CD4-positive, alpha-beta T cell (primary cell): Measurements from ENCODE around the gene ONECUT3. TPM values are rescaled to one million over a fixed set of nuclear protein-coding genes. Genes with fewer than 3 reads are reported as not detected.

Source experiments
- ATAC-seq: fragments of 200-7000 bp; cut with Tn5 transposase; one replicate; pipeline ENCODE4 v1.10.0; 2022; ENCODE audit warnings: mild to moderate bottlenecking; ENCODE audit not compliant: poor library complexity
- CTCF ChIA-PET: fragments of 350-600 bp; sonication (Branson Sonifier 250); formaldehyde crosslinking; loops from one replicate; lab custom pipeline; 2021; ENCODE audit warnings: antibody characterized with exemption, inconsistent platforms; lab: Charles Lee
- POLR2A ChIA-PET: fragments of 350-600 bp; sonication (Branson Sonifier 250); formaldehyde crosslinking; loops from one replicate; lab custom pipeline; 2021; ENCODE audit warnings: antibody characterized with exemption, inconsistent platforms; lab: Charles Lee
- DNase-seq, 14 experiments: peaks; one replicate each; pipeline ENCODE4 v3.0.0-alpha.2; 2013 to 2020; ENCODE audit warnings: mixed read lengths in 2 of 14
- H3K27ac ChIP-seq, 2 donors: one replicate each; pipeline versions ENCODE4 v1.5.1 to v1.7.0; 2013; ENCODE audit warnings: low read length in 2 of 2, low read depth in 1 of 2, mild to moderate bottlenecking in 1 of 2
- H3K27me3 ChIP-seq, 2 experiments: 1 replicate in 1 of 2; 2 replicates in 1 of 2; pipeline versions ENCODE4 v1.6.1 to v1.7.0; 2013; ENCODE audit warnings: low read length in 2 of 2, control low read depth in 1 of 2, mild to moderate bottlenecking in 1 of 2, moderate library complexity in 1 of 2; ENCODE audit not compliant: insufficient read depth in 2 of 2, control insufficient read depth in 1 of 2
- H3K36me3 ChIP-seq: one replicate; pipeline ENCODE4 v1.6.1; 2013; ENCODE audit warnings: low read length, control low read depth; ENCODE audit not compliant: insufficient read depth
- H3K4me1 ChIP-seq: one replicate; pipeline ENCODE4 v1.6.1; 2013; ENCODE audit warnings: low read length, control low read depth; ENCODE audit not compliant: insufficient read depth
- H3K4me3 ChIP-seq: one replicate; pipeline ENCODE4 v1.5.1; 2013; ENCODE audit warnings: mild to moderate bottlenecking, low read length, moderate library complexity
- H3K9me3 ChIP-seq, 2 experiments: 1 replicate in 1 of 2; 2 replicates in 1 of 2; pipeline versions ENCODE4 v1.6.1 to v1.7.0; 2013; ENCODE audit warnings: low read length in 2 of 2, mild to moderate bottlenecking in 2 of 2, control low read depth in 1 of 2, moderate library complexity in 1 of 2; ENCODE audit not compliant: control insufficient read depth in 1 of 2, insufficient read depth in 1 of 2
- H3K27ac Mint-ChIP-seq: one replicate; pipeline ENCODE4 v1.8.0; 2020; ENCODE audit warnings: mixed read lengths
- H3K27me3 Mint-ChIP-seq: one replicate; pipeline ENCODE4 v1.8.0; 2021; ENCODE audit warnings: mixed read lengths
- H3K36me3 Mint-ChIP-seq: one replicate; pipeline ENCODE4 v1.8.0; 2021; ENCODE audit warnings: low read depth, mixed read lengths
- H3K4me1 Mint-ChIP-seq: one replicate; pipeline ENCODE4 v1.8.0; 2021; ENCODE audit warnings: low read depth, mixed read lengths
- H3K4me3 Mint-ChIP-seq: one replicate; pipeline ENCODE4 v1.8.0; 2020; ENCODE audit warnings: mild to moderate bottlenecking, mixed read lengths
- H3K9me3 Mint-ChIP-seq: one replicate; pipeline ENCODE4 v1.8.0; 2020; ENCODE audit warnings: mixed read lengths
- intact Hi-C, 2 experiments: fragments of 100-400 bp; cut with DNase I in 1 of 2; cut with micrococcal nuclease in 1 of 2; formaldehyde crosslinking; loops; one replicate each; pipeline versions ENCODE4 v1.15.1 to v1.9.0; 2023 to 2025; cut with DNase I, micrococcal nuclease
- total RNA-seq, 174 experiments: library from RNA in 2 of 174; stranded (reverse) in 2 of 174; gene quantifications; one replicate each; pipeline ENCODE4 v1.2.3 and lab custom pipeline; 2021 to 2026
- TF ChIP-seq, protein P1 (sequence below): fragments of 200-600 bp; IDR thresholded peaks from one replicate; pipeline ENCODE4 v1.8.0; 2022; ENCODE audit warnings: antibody characterized with exemption, mild to moderate bottlenecking

The ONECUT3 gene
- total RNA-seq, 2 experiments from 2014 or later: not detected

DNA sequence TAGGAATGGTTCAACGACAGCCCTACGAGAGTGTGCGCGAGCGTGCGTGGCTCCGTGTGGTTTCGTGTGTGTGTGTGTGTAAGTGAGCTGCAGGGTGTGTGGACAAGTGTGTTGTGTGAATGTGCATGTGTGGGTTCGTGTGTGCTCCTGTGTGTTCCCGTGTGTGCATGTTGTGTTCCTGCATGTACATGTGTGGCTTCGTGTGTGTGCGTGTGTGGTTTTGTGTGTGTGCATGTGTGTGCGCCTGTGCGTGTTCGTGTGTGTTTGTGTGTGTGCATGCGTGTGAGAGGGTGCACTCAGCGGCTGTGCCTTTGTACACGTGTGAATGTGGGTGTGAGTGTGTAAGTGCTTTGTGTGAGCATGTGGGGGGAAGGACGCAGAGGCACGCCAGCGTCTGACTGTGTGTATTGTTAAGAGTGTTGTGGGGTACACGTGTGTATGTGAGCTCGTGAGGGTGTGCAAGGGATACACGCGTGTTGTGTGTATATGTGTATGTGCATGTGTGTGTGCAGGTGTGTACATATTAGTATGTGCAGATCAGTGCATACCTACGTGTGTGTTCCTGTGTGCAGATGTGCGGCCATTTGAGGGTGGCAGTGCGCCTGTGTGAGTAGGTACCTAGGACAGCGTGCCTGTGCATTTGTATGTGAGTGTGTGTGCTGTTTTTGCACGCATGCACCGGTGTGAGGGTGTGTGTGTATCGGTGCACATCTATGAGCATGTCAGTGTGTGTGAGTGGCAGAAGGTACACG, 24.3 kb upstream of the ONECUT3 start:
- ChIA-PET CTCF (interaction anchor here (0.6 kb wide), 1 partner anchor 181 kb away, joined by 4 read pairs; no protein-coding TSS in a partner anchor), POLR2A (no interaction called here)
- TF ChIP-seq, protein P1, sequence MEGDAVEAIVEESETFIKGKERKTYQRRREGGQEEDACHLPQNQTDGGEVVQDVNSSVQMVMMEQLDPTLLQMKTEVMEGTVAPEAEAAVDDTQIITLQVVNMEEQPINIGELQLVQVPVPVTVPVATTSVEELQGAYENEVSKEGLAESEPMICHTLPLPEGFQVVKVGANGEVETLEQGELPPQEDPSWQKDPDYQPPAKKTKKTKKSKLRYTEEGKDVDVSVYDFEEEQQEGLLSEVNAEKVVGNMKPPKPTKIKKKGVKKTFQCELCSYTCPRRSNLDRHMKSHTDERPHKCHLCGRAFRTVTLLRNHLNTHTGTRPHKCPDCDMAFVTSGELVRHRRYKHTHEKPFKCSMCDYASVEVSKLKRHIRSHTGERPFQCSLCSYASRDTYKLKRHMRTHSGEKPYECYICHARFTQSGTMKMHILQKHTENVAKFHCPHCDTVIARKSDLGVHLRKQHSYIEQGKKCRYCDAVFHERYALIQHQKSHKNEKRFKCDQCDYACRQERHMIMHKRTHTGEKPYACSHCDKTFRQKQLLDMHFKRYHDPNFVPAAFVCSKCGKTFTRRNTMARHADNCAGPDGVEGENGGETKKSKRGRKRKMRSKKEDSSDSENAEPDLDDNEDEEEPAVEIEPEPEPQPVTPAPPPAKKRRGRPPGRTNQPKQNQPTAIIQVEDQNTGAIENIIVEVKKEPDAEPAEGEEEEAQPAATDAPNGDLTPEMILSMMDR: no peak
- Mint-ChIP-seq H3K4me3 (no peak overlapping the region), H3K36me3 (no peaks in the 10 kb centered on the region), H3K27ac (no peak overlapping the region), H3K4me1 (peaks cover 5% of the 10 kb centered on the region), H3K27me3 (peaks cover 58% of the 10 kb centered on the region), H3K9me3 (no peaks in the 10 kb centered on the region)
- intact Hi-C loops: no loop called here
- ATAC-seq (no peak), DNase-seq (no peak)
- H3K9me3 ChIP-seq: peaks cover 0 to 12% of the 10 kb centered on the region in 2 experiments
- no peak overlapping the region for H3K27ac ChIP-seq
- no peaks in the 10 kb centered on the region for H3K36me3 ChIP-seq
- H3K4me1 ChIP-seq: peaks cover 12% of the 10 kb centered on the region
- H3K27me3 ChIP-seq: peaks cover 37 to 38% of the 10 kb centered on the region in 2 experiments
- H3K4me3 ChIP-seq: no peak overlapping the region

DNA sequence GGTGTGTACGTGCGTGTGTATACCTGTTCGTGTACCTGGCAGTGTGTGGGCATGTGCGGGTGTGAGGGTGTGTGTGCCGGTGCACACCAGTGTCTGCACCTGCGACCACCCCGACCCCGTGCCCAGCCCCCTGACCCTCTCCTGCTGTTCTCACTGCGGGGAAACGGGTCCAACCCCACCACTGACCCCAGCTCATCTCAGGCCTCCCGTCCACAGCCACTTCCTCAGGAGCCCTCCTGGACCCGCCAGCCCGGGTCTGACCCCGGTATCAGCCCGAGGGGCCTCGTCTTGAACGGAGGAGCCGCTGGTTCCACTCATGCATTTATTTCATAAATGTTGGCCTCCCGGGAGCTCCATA, 23.8 kb upstream of the ONECUT3 start:
- Histone ChIP-seq H3K9me3 (peaks cover 0 to 18% of the 10 kb centered on the region in 2 experiments), H3K4me3 (no peak overlapping the region), H3K36me3 (no peaks in the 10 kb centered on the region), H3K27me3 (peaks cover 42 to 44% of the 10 kb centered on the region in 2 experiments), H3K27ac (no peak overlapping the region), H3K4me1 (peaks cover 12% of the 10 kb centered on the region)
- no peak overlapping the region for H3K4me3 Mint-ChIP-seq
- H3K27me3 Mint-ChIP-seq: peaks cover 63% of the 10 kb centered on the region
- DNase-seq (no peak), ATAC-seq (no peak)
- intact Hi-C loops: no loop called here
- no peak overlapping the region for H3K27ac Mint-ChIP-seq
- TF ChIP-seq, protein P1: no peak
- ChIA-PET CTCF (no interaction called here), POLR2A (no interaction called here)
- no peaks in the 10 kb centered on the region for H3K36me3 Mint-ChIP-seq
- no peaks in the 10 kb centered on the region for H3K9me3 Mint-ChIP-seq
- H3K4me1 Mint-ChIP-seq: peaks cover 5% of the 10 kb centered on the region

DNA sequence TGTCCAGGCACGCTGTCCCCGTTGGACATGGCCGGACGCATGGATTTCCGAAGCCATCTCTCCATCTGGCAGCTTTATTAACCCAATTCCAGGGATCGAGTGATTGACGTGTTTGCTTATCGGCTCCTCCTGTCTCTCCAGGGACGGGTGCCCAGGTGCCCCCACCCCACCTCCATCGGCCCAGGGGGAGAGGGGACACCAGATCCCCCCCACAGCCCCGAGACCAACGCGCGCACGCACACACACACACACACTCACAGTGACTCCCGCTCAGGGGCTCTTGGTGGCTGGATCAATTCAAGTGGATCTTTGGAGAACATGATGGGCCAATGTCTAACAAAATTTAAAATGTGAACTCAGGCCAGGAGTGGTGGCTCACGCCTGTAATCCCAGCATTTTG, 23.1 kb upstream of the ONECUT3 start:
- DNase-seq: no peak
- Histone ChIP-seq H3K9me3 (peaks cover 0 to 18% of the 10 kb centered on the region in 2 experiments), H3K4me1 (peaks cover 11% of the 10 kb centered on the region), H3K27ac (no peak overlapping the region), H3K36me3 (no peaks in the 10 kb centered on the region), H3K4me3 (no peak overlapping the region), H3K27me3 (peaks cover 46 to 47% of the 10 kb centered on the region in 2 experiments)
- POLR2A ChIA-PET: no interaction called here
- H3K36me3 Mint-ChIP-seq: no peaks in the 10 kb centered on the region
- no peaks in the 10 kb centered on the region for H3K9me3 Mint-ChIP-seq
- intact Hi-C loops: no loop called here
- H3K27ac Mint-ChIP-seq: no peak overlapping the region
- no peak for ATAC-seq
- CTCF ChIA-PET: no interaction called here
- H3K4me1 Mint-ChIP-seq: peaks cover 5% of the 10 kb centered on the region
- TF ChIP-seq, protein P1: no peak
- no peak overlapping the region for H3K4me3 Mint-ChIP-seq
- H3K27me3 Mint-ChIP-seq: peaks cover 62% of the 10 kb centered on the region
